Mucosa of rectum (tissue), 2 donors: ENCODE data around the gene RAB3IP.

Experiments
- H3K27ac ChIP-seq, 2 donors: one replicate each; pipeline ENCODE4 v1.7.0; 2013; ENCODE audit warnings: inconsistent platforms in 2 of 2, low read depth in 2 of 2, low read length in 2 of 2
- H3K27me3 ChIP-seq, 2 donors: one replicate each; pipeline ENCODE4 v1.7.0; 2013; ENCODE audit warnings: low read length in 2 of 2; ENCODE audit not compliant: control insufficient read depth in 2 of 2, insufficient read depth in 2 of 2
- H3K36me3 ChIP-seq, 2 donors: one replicate each; pipeline ENCODE4 v1.7.0; 2013; ENCODE audit warnings: low read length in 2 of 2; ENCODE audit not compliant: control insufficient read depth in 2 of 2, insufficient read depth in 2 of 2
- H3K4me1 ChIP-seq, 2 donors: one replicate each; pipeline ENCODE4 v1.7.0; 2013; ENCODE audit warnings: low read length in 2 of 2, mild to moderate bottlenecking in 1 of 2; ENCODE audit not compliant: control insufficient read depth in 2 of 2, insufficient read depth in 2 of 2
- H3K4me3 ChIP-seq, 2 donors: one replicate each; pipeline ENCODE4 v1.7.0; 2013; ENCODE audit warnings: low read length in 2 of 2
- H3K9ac ChIP-seq, 2 donors: one replicate each; pipeline ENCODE4 v1.7.0; 2013; ENCODE audit warnings: low read length in 2 of 2, low read depth in 1 of 2, mild to moderate bottlenecking in 1 of 2
- H3K9me3 ChIP-seq, 2 donors: one replicate each; pipeline ENCODE4 v1.7.0; 2013; ENCODE audit warnings: low read length in 2 of 2; ENCODE audit not compliant: control insufficient read depth in 2 of 2
- donor health status: healthy.
- donor health status: Normal muscosa, but diverticular disease.

The RAB3IP gene

DNA sequence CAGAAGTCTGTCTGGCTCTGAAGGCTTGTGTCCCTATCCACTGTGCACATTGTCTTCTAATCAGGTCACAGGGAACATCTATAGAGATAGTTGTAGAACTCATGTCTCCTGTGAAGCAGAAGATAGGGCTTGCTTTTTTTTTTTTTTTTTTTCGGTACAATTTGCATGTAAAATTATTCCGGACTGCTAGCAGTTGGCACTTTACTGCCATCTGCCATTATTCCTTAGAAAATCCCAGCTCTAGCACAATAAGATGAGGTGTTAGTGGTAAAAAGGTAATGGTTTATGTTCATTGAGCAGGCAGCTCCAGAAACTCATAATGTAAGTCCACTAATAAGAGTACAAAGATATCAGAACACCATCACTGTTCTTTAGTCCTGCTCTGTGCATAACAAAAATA lies 95.0 kb downstream of the RAB3IP start:
- Histone ChIP-seq H3K9ac (no peak overlapping the region), H3K27ac (no peak overlapping the region), H3K9me3 (no peaks in the 10 kb centered on the region), H3K4me3 (no peak overlapping the region), H3K4me1 (no peaks in the 10 kb centered on the region), H3K36me3 (no peaks in the 10 kb centered on the region), H3K27me3 (no peaks in the 10 kb centered on the region)

- Histone ChIP-seq H3K27me3 (no peaks in the 10 kb centered on the region), H3K36me3 (no peaks in the 10 kb centered on the region), H3K4me1 (no peaks in the 10 kb centered on the region), H3K9me3 (no peaks in the 10 kb centered on the region), H3K27ac (no peak overlapping the region), H3K4me3 (no peak overlapping the region), H3K9ac (no peak overlapping the region)
These were observed 95.5 kb downstream of the RAB3IP start for GRCh38 chr12:69834147-69834546.

GRCh38 chr12:69834576-69834975 lies 95.9 kb downstream of the RAB3IP start:
- no peak overlapping the region for H3K9ac ChIP-seq
- no peaks in the 10 kb centered on the region for H3K9me3 ChIP-seq
- no peaks in the 10 kb centered on the region for H3K4me1 ChIP-seq
- H3K27me3 ChIP-seq = no peaks in the 10 kb centered on the region
- no peak overlapping the region for H3K27ac ChIP-seq
- no peaks in the 10 kb centered on the region for H3K36me3 ChIP-seq
- H3K4me3 ChIP-seq = no peak overlapping the region

DNA sequence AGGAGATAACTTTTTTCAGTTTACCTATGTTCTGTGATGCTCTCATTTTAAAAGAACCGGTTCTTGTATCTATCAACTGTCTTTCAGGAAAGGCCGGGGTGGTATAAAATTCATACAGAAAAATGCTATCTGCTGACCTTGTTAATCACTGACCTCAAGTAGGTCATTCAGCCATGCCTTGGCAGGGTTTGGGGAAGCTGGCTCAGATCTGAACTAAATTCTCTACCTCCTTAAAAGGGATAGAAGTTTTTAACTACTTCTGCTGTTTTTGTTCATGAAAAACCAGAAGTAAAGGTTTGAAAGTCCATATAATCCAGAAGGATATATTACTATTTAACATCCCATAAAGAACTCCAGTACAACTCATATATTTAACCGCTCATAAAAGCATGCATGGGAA lies 96.4 kb downstream of the RAB3IP start:
- Histone ChIP-seq H3K27me3 (no peaks in the 10 kb centered on the region), H3K4me1 (no peaks in the 10 kb centered on the region), H3K27ac (no peak overlapping the region)

GRCh38 chr12:69836015-69836414 lies 97.4 kb downstream of the RAB3IP start:
- Histone ChIP-seq H3K27me3 (no peaks in the 10 kb centered on the region), H3K4me3 (no peak overlapping the region), H3K27ac (no peak overlapping the region), H3K36me3 (no peaks in the 10 kb centered on the region), H3K9me3 (no peaks in the 10 kb centered on the region), H3K9ac (no peak overlapping the region), H3K4me1 (no peaks in the 10 kb centered on the region)

More for the DNA sequence above, 96.4 kb downstream of the RAB3IP start:
- Histone ChIP-seq H3K4me3 (no peak overlapping the region), H3K9ac (no peak overlapping the region), H3K36me3 (no peaks in the 10 kb centered on the region), H3K9me3 (no peaks in the 10 kb centered on the region)

DNA sequence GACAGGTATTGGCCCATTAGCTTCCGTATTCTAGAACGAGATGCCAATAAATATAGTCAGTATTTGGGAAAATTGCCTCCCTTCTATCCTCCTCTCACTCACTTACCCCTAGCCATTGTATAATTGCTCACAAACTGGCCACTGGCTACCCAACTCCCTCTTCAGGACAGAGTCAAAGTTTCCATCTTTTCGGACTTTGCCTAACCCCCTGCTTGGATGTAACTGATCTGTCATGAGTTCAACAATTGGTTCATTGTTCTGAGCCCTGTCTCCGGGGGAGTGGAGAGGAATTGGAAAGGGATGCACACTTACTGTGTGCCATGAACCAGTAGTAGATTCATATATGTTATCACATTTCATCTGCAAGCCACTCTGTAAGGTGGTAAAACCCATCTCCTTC lies 98.5 kb downstream of the RAB3IP start:
- no peak overlapping the region for H3K9ac ChIP-seq
- H3K4me1 ChIP-seq = no peaks in the 10 kb centered on the region
- H3K27me3 ChIP-seq = no peaks in the 10 kb centered on the region
- H3K27ac ChIP-seq = no peak overlapping the region
- H3K36me3 ChIP-seq = no peaks in the 10 kb centered on the region
- no peaks in the 10 kb centered on the region for H3K9me3 ChIP-seq
- no peak overlapping the region for H3K4me3 ChIP-seq

GRCh38 chr12:69837657-69838415 lies 99.2 kb downstream of the RAB3IP start:
- H3K4me1 ChIP-seq = no peaks in the 10 kb centered on the region

DNA sequence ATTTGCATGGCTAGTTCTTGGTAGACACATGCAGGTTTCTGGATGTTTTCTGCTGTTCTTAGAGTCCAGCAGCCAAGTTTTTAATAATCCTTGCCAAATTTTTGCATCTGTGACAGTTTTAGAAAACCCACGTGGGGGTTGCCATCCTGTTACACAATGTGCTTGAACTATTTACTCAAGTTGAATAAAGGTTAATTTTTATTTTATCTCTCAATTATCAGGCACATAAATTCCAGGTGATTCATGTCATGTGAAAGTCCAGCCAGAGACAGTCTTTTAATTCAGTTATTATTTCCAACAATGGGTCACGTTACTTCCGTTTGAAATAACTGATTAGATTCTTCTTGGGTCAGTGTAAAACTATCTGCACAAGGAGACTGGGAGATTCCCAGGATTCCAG lies 102.1 kb downstream of the RAB3IP start:
- Histone ChIP-seq H3K4me1 (no peaks in the 10 kb centered on the region), H3K27ac (no peak overlapping the region), H3K9me3 (no peaks in the 10 kb centered on the region), H3K36me3 (no peaks in the 10 kb centered on the region), H3K9ac (no peak overlapping the region), H3K27me3 (no peaks in the 10 kb centered on the region), H3K4me3 (no peak overlapping the region)

More at GRCh38 chr12:69837657-69838415, 99.2 kb downstream of the RAB3IP start:
- H3K9me3 ChIP-seq = no peaks in the 10 kb centered on the region
- H3K27me3 ChIP-seq = no peaks in the 10 kb centered on the region
- H3K27ac ChIP-seq = peak overlapping the region in 1 of 2 donors; percentile 19
- no peak overlapping the region for H3K4me3 ChIP-seq
- H3K9ac ChIP-seq = no peak overlapping the region
- no peaks in the 10 kb centered on the region for H3K36me3 ChIP-seq

- no peaks in the 10 kb centered on the region for H3K9me3 ChIP-seq
- no peak overlapping the region for H3K4me3 ChIP-seq
- H3K27ac ChIP-seq = no peak overlapping the region
- no peaks in the 10 kb centered on the region for H3K4me1 ChIP-seq
- no peak overlapping the region for H3K9ac ChIP-seq
- H3K36me3 ChIP-seq = no peaks in the 10 kb centered on the region
- H3K27me3 ChIP-seq = no peaks in the 10 kb centered on the region
These were observed 104.9 kb downstream of the RAB3IP start for GRCh38 chr12:69843608-69844007.

GRCh38 chr12:69844416-69844815 lies 105.8 kb downstream of the RAB3IP start:
- Histone ChIP-seq H3K4me1 (no peaks in the 10 kb centered on the region), H3K36me3 (no peaks in the 10 kb centered on the region), H3K27me3 (no peaks in the 10 kb centered on the region), H3K4me3 (no peak overlapping the region), H3K9me3 (no peaks in the 10 kb centered on the region), H3K9ac (no peak overlapping the region), H3K27ac (no peak overlapping the region)
